Measurements from ENCODE around the gene EGFLAM. TPM values are rescaled to one million over a fixed set of nuclear protein-coding genes. Genes with fewer than 3 reads are reported as not detected.
"Not testable (repeated sequence)": the region's sequence is repeated elsewhere in the genome, so short reads cannot be mapped to it uniquely, and the experiment has no call there.

EGFLAM gene
- total RNA-seq, 1 experiment from 2014 or later = 0.33 TPM

GRCh38 chr5:38414348-38414747 lies 156.0 kb downstream of the EGFLAM start:
- H3K27me3 ChIP-seq (ENCODE audit: insufficient read depth, low read length) = no peaks in the 10 kb centered on the region
- no peak overlapping the region for H4K91ac ChIP-seq (ENCODE audit: insufficient read length, low read depth, low read length)
- no CpG with 5 or more reads among the region's 4 CpGs for WGBS (ENCODE audit: extremely low coverage, insufficient read length, low lambda C conversion rate)
- H4K8ac ChIP-seq (replicated peaks; ENCODE audit: insufficient read length, low read depth, low read length) = no peak overlapping the region
- H3K79me2 ChIP-seq (ENCODE audit: insufficient read depth, low read length) = no peaks in the 10 kb centered on the region
- H3K9me3 ChIP-seq (ENCODE audit: control insufficient read depth, low read depth, low read length) = no peaks in the 10 kb centered on the region
- no peak overlapping the region for H2AFZ ChIP-seq (ENCODE audit: low read length)
- H3K27ac ChIP-seq (ENCODE audit: insufficient read length, low read depth, low read length) = no peak overlapping the region
- no peak overlapping the region for H3T11ph ChIP-seq (ENCODE audit: low read length)
- H4K20me1 ChIP-seq (ENCODE audit: control insufficient read depth, insufficient read depth, insufficient read length) = no peaks in the 10 kb centered on the region
- Mint-ChIP-seq H3K36me3 (ENCODE audit: insufficient read depth in 1 of 3, low read depth in 3 of 3) (no peaks in the 10 kb centered on the region), H3K27ac (no peak overlapping the region; a peak in 1 of 7 replicates), H3K4me1 (peaks cover 33 to 35% of the 10 kb centered on the region in 2 experiments), H3K27me3 (ENCODE audit: low read depth) (peaks cover 4% of the 10 kb centered on the region; the same call in 1 of the 2 replicates), H3K4me3 (no peak overlapping the region), H3K9me3 (no peaks in the 10 kb centered on the region)
- no peak overlapping the region for H2BK120ac ChIP-seq (ENCODE audit: low read depth, low read length, poor library complexity, severe bottlenecking)
- no peak overlapping the region for H3K4ac ChIP-seq (ENCODE audit: low read depth, low read length)
- 0 out of 2 replicates have a peak, but pooled peaks cover 6% of the 10 kb centered on the region for H3K4me1 ChIP-seq (ENCODE audit: insufficient read depth, low read length)
- H2AK5ac ChIP-seq (ENCODE audit: insufficient read length, low read length) = no peak overlapping the region
- H3K14ac ChIP-seq (ENCODE audit: insufficient read depth, low read length) = no peak overlapping the region
- H3K9ac ChIP-seq (ENCODE audit: extremely low read depth, insufficient read length, low read length) = no peak overlapping the region
- no peak overlapping the region for H4K5ac ChIP-seq (ENCODE audit: insufficient read length, low read depth, low read length)
- H2BK5ac ChIP-seq (ENCODE audit: insufficient read length, low read length) = no peak overlapping the region
- no peak overlapping the region for H3K56ac ChIP-seq (ENCODE audit: insufficient read length, low read depth, low read length)
- DNase-seq = no peak
- H3K23ac ChIP-seq (ENCODE audit: insufficient read length, low read depth, low read length) = no peak overlapping the region
- H2BK20ac ChIP-seq (ENCODE audit: low read depth, low read length, poor library complexity, severe bottlenecking) = no peak overlapping the region
- H3K18ac ChIP-seq (ENCODE audit: insufficient read length, low read depth, low read length) = no peak overlapping the region
- no peak overlapping the region for H2BK12ac ChIP-seq (ENCODE audit: insufficient read length, low read depth, low read length)
- H3K79me1 ChIP-seq (ENCODE audit: insufficient read depth, low read depth, low read length, poor library complexity, severe bottlenecking) = no peaks in the 10 kb centered on the region
- TF ChIP-seq CTCF (conservative IDR thresholded peaks at IDR 0.05) = no peak
- no peak overlapping the region for H3K4me2 ChIP-seq (ENCODE audit: insufficient read depth, insufficient read length, low read length)
- no peaks in the 10 kb centered on the region for H3K23me2 ChIP-seq (ENCODE audit: insufficient read length, low read depth, low read length, poor library complexity, severe bottlenecking)
- no peak overlapping the region for H2BK15ac ChIP-seq (ENCODE audit: low read depth, low read length)

GRCh38 chr5:38415772-38416171 lies 157.4 kb downstream of the EGFLAM start:
- not testable (repeated sequence) for H3K4me1 ChIP-seq (ENCODE audit: insufficient read depth, low read length); H3K79me2 ChIP-seq (ENCODE audit: insufficient read depth, low read length); H4K8ac ChIP-seq (replicated peaks; ENCODE audit: insufficient read length, low read depth, low read length); H3K9ac ChIP-seq (ENCODE audit: extremely low read depth, insufficient read length, low read length); H2BK12ac ChIP-seq (ENCODE audit: insufficient read length, low read depth, low read length); H3K9me3 ChIP-seq (ENCODE audit: control insufficient read depth, low read depth, low read length); H3K27me3 ChIP-seq (ENCODE audit: insufficient read depth, low read length); H3K4me3 Mint-ChIP-seq; H4K91ac ChIP-seq (ENCODE audit: insufficient read length, low read depth, low read length); H3T11ph ChIP-seq (ENCODE audit: low read length); H3K36me3 Mint-ChIP-seq (ENCODE audit: insufficient read depth in 1 of 3, low read depth in 3 of 3); H3K4ac ChIP-seq (ENCODE audit: low read depth, low read length); H3K23me2 ChIP-seq (ENCODE audit: insufficient read length, low read depth, low read length, poor library complexity, severe bottlenecking); H2BK120ac ChIP-seq (ENCODE audit: low read depth, low read length, poor library complexity, severe bottlenecking); H2BK20ac ChIP-seq (ENCODE audit: low read depth, low read length, poor library complexity, severe bottlenecking); H3K27me3 Mint-ChIP-seq (ENCODE audit: low read depth); H3K4me2 ChIP-seq (ENCODE audit: insufficient read depth, insufficient read length, low read length); H3K79me1 ChIP-seq (ENCODE audit: insufficient read depth, low read depth, low read length, poor library complexity, severe bottlenecking); H3K27ac ChIP-seq (ENCODE audit: insufficient read length, low read depth, low read length); DNase-seq; H2AFZ ChIP-seq (ENCODE audit: low read length); H2AK5ac ChIP-seq (ENCODE audit: insufficient read length, low read length); H3K18ac ChIP-seq (ENCODE audit: insufficient read length, low read depth, low read length); H3K9me3 Mint-ChIP-seq; H4K5ac ChIP-seq (ENCODE audit: insufficient read length, low read depth, low read length); H3K56ac ChIP-seq (ENCODE audit: insufficient read length, low read depth, low read length); H3K23ac ChIP-seq (ENCODE audit: insufficient read length, low read depth, low read length); H4K20me1 ChIP-seq (ENCODE audit: control insufficient read depth, insufficient read depth, insufficient read length); H2BK5ac ChIP-seq (ENCODE audit: insufficient read length, low read length); H3K14ac ChIP-seq (ENCODE audit: insufficient read depth, low read length); H2BK15ac ChIP-seq (ENCODE audit: low read depth, low read length)
- H3K4me1 Mint-ChIP-seq = peaks cover 22% of the 10 kb centered on the region in 2 experiments
- WGBS (ENCODE audit: extremely low coverage, insufficient read length, low lambda C conversion rate) = no CpG with 5 or more reads among the region's 5 CpGs
- peak overlapping the region in 1 of 3 experiments; percentile 16; a peak in 1 of 7 replicates for H3K27ac Mint-ChIP-seq
